NCI-H1105 treated with DMSO at 0.1 percent for 48 hours (cell line): Measurements from ENCODE around the gene GNAT1.
A peak's percentile ranks its signal among the peaks of the same experiment; 100 is the strongest.

ENCODE experiments used
- DNase-seq: peaks from one replicate; lab custom pipeline; 2025; lab: John Stamatoyannopoulos, UW

GNAT1 gene

GRCh38 chr3:50190936-50191660 lies at the start of gene GNAT1:
GNAT1 (plus strand) TSS chr3:50191610; CDS start chr3:50191726, 116 bp downstream.
- DNase-seq, result no peak

DNA sequence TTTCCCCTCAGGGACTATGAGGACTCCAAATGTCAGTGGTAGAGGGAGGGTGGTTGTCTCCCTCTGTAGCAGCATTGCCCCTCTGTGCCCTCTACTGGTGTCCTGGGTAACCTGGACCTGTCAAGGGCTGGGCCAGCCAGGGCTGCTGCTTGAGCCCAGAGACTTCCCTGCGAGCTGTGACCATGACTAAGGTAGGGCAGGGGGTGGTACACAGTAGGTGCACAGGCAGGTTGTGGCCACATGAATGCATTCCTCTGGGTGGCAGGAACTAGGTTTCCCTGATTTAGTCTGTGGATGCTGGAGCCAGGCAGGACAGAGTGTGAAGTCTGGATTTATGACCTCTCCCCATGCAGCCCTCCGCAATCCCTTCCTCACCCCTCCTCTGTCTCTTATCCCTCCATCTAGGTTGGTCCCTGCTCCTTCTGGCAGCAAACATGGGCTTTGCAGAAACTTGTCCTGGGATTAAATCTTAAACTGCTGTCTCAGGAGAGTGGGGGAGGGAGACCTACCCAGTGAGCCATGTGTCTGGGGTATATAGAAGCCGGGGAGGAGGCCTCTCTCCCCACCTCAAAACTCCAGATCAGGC lies 45.0 kb upstream of the GNAT1 start:
- DNase-seq, result no peak

DNA sequence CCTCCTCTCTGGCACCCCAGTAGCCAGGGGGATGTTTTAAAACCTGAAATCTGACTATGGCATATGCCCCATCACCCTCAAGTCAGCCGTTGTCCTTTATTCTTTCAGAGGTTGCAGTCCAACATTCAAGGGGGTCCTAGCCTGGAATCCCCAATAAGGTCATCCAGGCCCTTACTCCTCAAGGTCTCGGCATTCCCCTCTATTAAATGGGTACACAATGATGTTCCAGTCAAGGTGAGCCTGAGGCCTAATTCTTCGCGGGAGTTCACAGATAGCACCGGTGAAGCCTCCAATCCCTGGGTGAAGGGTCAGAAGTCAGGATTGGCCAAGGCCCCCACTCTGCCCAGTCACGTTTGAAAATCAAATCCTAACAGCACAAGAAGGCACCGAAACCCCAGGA lies 44.4 kb upstream of the GNAT1 start:
- DNase-seq, result no peak

GRCh38 chr3:50147447-50147846 lies 44.0 kb upstream of the GNAT1 start:
- DNase-seq, result no peak

DNA sequence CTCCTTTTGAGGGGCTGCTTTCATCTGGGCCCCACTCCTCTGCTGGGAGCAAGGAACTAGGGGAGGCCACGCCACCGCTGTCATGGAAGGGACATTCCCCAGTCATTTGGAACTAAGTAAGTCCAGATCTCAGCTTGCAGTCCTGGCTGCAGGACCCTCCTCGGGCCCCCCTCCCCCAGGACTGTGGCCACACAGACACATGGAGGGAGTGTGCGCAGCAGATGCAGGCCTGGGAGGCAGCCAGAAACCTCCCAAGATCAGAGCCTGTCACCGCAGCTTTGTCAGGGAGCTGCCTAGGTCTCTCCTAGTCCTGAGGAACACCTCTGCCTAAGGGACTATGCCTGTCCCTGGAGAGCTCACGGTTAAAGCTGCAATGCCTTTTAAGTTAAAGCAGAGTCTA lies 43.5 kb upstream of the GNAT1 start:
- DNase-seq, result no peak

- DNase-seq, result no peak
Observed at GRCh38 chr3:50150404-50150750, 41.0 kb upstream of the GNAT1 start.

- no peak for DNase-seq
Observed at GRCh38 chr3:50150863-50151686, 40.3 kb upstream of the GNAT1 start.

DNA sequence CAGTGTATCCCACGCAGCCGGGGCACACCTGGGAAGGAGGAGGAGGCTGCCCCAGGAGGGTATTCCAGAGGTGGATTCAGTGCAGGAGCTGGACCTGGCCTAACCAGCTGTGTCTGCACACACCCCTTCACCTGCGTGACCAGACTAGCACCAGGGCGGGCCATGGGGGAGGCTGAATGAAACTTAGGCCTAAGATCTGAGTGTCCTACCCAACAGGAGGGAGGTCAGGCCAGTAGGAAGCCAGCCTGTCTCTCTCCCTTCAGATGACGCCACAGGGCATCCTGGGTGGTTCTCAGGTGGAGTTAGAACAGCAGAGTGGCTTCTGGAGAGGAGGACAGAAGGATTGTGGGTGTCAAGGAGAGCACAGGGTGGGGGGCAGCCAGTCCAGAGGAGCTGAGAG lies 39.7 kb upstream of the GNAT1 start:
- DNase-seq, result no peak

- DNase-seq, result no peak
Observed at GRCh38 chr3:50153782-50154475, 37.5 kb upstream of the GNAT1 start.

DNA sequence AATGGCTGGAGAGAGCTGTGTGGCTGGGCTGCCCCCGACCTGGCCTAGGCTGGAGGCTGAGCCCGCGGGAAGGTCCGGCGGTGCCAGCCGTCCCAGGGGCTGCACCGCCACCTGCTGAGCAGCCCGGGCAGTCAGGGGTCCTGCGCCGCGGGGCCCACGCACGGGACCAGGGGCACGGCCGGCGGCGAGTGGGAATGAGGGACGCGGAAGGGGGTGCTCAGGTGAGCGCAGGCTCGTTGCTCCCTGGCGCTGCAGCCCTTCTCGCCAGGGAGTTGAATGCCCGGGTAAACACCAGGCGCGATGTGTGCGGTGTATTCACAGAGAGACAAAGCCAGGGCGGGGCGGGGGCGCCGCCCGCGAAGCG lies 37.0 kb upstream of the GNAT1 start:
- DNase-seq, result peak; percentile 38

- DNase-seq, result peak; percentile 38
Observed at GRCh38 chr3:50154840-50155490, 36.4 kb upstream of the GNAT1 start, which contains the start of gene SEMA3F. SEMA3F (plus strand) TSS chr3:50155324; CDS start chr3:50159623, 4,299 bp downstream.

- DNase-seq, result no peak
Observed at GRCh38 chr3:50155491-50155878, 35.9 kb upstream of the GNAT1 start.

GRCh38 chr3:50155891-50156290 lies 35.5 kb upstream of the GNAT1 start:
- DNase-seq, result no peak

GRCh38 chr3:50156549-50157493 lies 34.6 kb upstream of the GNAT1 start:
- no peak for DNase-seq

GRCh38 chr3:50157827-50158529 lies 33.4 kb upstream of the GNAT1 start:
- DNase-seq, result peak; percentile 18

DNA sequence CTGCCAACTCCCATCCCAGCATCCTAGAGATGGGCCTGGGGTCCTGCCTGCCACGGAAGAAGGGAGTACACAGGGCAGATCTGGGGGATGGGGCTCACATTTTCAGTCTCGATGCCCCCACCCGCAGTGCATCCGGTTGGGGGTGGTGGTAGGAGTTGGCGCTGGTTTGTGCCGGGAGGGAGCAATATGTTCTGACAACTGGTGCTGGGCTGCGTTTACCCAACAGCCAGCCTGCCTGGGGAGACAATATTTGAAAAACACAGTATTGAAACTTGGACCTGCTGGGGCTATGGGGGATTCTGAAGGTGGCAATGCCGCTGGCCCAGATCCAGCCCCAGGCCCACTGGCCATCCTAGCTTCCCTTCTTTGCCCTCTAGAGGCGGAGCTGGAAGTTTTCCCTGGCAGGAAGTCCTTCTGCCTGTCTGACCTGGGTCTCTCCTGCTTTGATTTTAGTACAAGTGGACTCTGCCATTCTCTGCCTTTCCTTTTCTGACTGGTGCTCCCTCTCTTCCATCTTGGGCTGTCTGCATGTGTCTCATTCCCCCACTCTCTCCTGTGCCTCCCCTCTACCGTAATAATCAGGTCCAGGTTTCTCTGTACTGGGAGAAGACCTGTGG lies 32.8 kb upstream of the GNAT1 start:
- DNase-seq, result no peak

- DNase-seq, result no peak
Observed at GRCh38 chr3:50160561-50160983, 30.8 kb upstream of the GNAT1 start.

DNA sequence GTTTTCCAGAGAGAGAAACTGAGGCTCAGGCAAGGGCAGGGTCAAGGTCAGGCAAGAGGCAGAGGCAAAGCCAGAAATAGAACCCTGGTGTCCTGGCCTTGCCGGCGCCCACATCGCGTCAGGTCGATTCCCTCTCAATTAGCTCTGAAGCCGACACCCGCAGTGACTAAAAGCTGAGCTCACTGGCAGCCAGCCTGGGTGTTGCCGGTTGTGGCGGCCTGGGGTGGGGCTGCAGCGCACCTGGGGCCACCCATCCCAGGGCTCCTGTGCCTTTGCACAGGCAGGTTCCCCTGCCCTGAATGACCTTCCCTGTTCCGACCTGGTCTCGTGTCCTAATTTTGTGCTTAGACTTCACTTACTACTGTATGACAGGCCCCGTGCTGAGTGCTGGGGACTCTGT lies 30.1 kb upstream of the GNAT1 start:
- no peak for DNase-seq

GRCh38 chr3:50162034-50162883 lies 29.2 kb upstream of the GNAT1 start:
- no peak for DNase-seq
